Activated CD4-positive, alpha-beta T cell treated with anti-CD3 and anti-CD28 coated beads, Interleukin-2, Interleukin-4, amounts not matched to agents 100 ng/mL and 50 ng/mL, durations not matched to agents 16 hours and 8 hours (primary cell): Measurements from ENCODE around the gene MTFR2.

Experiments used
- DNase-seq: peaks from one replicate; pipeline ENCODE4 v3.0.0-alpha.2; 2020; ENCODE audit warnings: low spot score

Gene MTFR2

GRCh38 chr6:136249811-136250685 is at the start of gene MTFR2:
TSS of gene MTFR2 (minus strand) at chr6:136250311. CDS start at chr6:136249099, 1,212 bp downstream.
- peak; percentile 99 for DNase-seq

- DNase-seq, result no peak
These were observed 44.5 kb upstream of the MTFR2 start for GRCh38 chr6:136294621-136295020.

GRCh38 chr6:136290410-136291010 is 40.4 kb upstream of the MTFR2 start:
- peak; percentile 79 for DNase-seq

- peak; percentile 99 for DNase-seq
These were observed 39.7 kb upstream of the MTFR2 start, which contains the start of gene BCLAF1 for GRCh38 chr6:136289579-136290409. TSS of gene BCLAF1 (minus strand) at chr6:136289846. CDS start at chr6:136279866, 9,980 bp downstream.

- DNase-seq, result peak; percentile 93
These were observed 39.1 kb upstream of the MTFR2 start for GRCh38 chr6:136289327-136289578.

GRCh38 chr6:136288566-136289326 is 38.6 kb upstream of the MTFR2 start:
- peak; percentile 89 for DNase-seq

- peak; percentile 19 for DNase-seq
These were observed 34.8 kb upstream of the MTFR2 start for GRCh38 chr6:136284909-136285308.

- no peak for DNase-seq
These were observed 32.8 kb upstream of the MTFR2 start for GRCh38 chr6:136282906-136283305.

- DNase-seq, result no peak
These were observed 30.0 kb upstream of the MTFR2 start for GRCh38 chr6:136280032-136280609.

GRCh38 chr6:136274062-136274461 is 24.0 kb upstream of the MTFR2 start:
- DNase-seq, result no peak

- DNase-seq, result no peak
These were observed 15.0 kb upstream of the MTFR2 start for GRCh38 chr6:136265101-136265500.

GRCh38 chr6:136262940-136263339 is 12.8 kb upstream of the MTFR2 start:
- DNase-seq, result no peak

GRCh38 chr6:136254851-136255466 is 4.8 kb upstream of the MTFR2 start:
- no peak for DNase-seq

GRCh38 chr6:136253734-136254133 is 3.6 kb upstream of the MTFR2 start:
- DNase-seq, result no peak

GRCh38 chr6:136252441-136252840 is 2.3 kb upstream of the MTFR2 start:
- no peak for DNase-seq

- DNase-seq, result no peak
These were observed 1.3 kb upstream of the MTFR2 start for GRCh38 chr6:136251394-136251793.

- DNase-seq, result no peak
These were observed 536 bp upstream of the MTFR2 start for GRCh38 chr6:136250686-136251008.

- DNase-seq, result no peak
These were observed 775 bp downstream of the MTFR2 start for GRCh38 chr6:136249336-136249735.

GRCh38 chr6:136244061-136244616 is 6.0 kb downstream of the MTFR2 start:
- no peak for DNase-seq

- no peak for DNase-seq
These were observed 13.4 kb downstream of the MTFR2 start for GRCh38 chr6:136236466-136237293.
